ENCODE data around the gene ARFGEF2. TPM values are rescaled to one million over a fixed set of nuclear protein-coding genes. Genes with fewer than 3 reads are reported as not detected.

Gene ARFGEF2
- total RNA-seq, 6 donors from 2014 or later, result 22.4 to 94.3 (median 32.2) TPM

- Histone ChIP-seq H3K36me3 (peaks cover 13 to 54% (median 34%) of the 10 kb centered on the region in 4 donors), H3K4me3 (no peak overlapping the region), H3K4me1 (peaks cover 3 to 13% (median 9%) of the 10 kb centered on the region in 4 donors), H3K27ac (no peak overlapping the region), H3K9me3 (no peaks in the 10 kb centered on the region), H3K27me3 (no peaks in the 10 kb centered on the region)
- TF ChIP-seq POLR2AphosphoS5 (IDR thresholded peaks at IDR 0.05), result no peak
- TF ChIP-seq, protein P1, sequence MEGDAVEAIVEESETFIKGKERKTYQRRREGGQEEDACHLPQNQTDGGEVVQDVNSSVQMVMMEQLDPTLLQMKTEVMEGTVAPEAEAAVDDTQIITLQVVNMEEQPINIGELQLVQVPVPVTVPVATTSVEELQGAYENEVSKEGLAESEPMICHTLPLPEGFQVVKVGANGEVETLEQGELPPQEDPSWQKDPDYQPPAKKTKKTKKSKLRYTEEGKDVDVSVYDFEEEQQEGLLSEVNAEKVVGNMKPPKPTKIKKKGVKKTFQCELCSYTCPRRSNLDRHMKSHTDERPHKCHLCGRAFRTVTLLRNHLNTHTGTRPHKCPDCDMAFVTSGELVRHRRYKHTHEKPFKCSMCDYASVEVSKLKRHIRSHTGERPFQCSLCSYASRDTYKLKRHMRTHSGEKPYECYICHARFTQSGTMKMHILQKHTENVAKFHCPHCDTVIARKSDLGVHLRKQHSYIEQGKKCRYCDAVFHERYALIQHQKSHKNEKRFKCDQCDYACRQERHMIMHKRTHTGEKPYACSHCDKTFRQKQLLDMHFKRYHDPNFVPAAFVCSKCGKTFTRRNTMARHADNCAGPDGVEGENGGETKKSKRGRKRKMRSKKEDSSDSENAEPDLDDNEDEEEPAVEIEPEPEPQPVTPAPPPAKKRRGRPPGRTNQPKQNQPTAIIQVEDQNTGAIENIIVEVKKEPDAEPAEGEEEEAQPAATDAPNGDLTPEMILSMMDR (IDR thresholded peaks at IDR 0.05), result no peak
- no peak for TF ChIP-seq POLR2A (IDR thresholded peaks at IDR 0.05)
- TF ChIP-seq EP300 (IDR thresholded peaks at IDR 0.05), result no peak
- ATAC-seq (ENCODE audit: low FRiP score in 2 of 2) (no peak), DNase-seq (no peak)
- 93 to 99% methylated on average over 7 of the region's 7 CpGs for WGBS, 2 donors
Measured at GRCh38 chr20:49034070-49034732, 112.7 kb downstream of the ARFGEF2 start.

DNA sequence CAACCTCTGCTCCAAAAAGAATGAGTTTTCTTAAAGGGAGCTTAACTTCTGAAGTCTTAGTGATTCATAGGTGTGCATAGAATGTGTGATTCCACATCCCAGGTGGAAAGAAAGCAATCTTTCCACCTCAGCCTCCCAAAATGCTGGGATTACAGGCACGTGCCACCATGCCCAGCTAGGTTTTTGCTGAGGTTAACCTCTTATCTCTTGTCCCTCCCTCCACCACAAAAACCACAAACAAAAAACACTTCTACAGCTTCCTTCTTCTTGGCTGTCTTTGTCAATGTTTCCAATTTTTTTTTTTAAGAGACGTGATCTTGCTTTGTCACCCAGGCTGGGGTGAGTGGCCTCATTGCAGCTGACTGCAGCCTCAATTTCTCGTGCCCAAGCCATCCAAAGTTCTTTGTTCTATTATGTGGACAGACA is 116.5 kb downstream of the ARFGEF2 start:
- 50 to 71% methylated on average over 3 of the region's 3 CpGs for WGBS, 2 donors
- no peaks in the 10 kb centered on the region for H3K9me3 ChIP-seq
- no peaks in the 10 kb centered on the region for H3K27me3 ChIP-seq
- ATAC-seq (ENCODE audit: low FRiP score in 2 of 2), result no peak
- peaks cover 8 to 28% (median 12%) of the 10 kb centered on the region in 4 donors for H3K36me3 ChIP-seq
- peak in 1 of 2 donors; percentile 26 for DNase-seq
- H3K4me1 ChIP-seq, result peaks cover 3 to 13% (median 9%) of the 10 kb centered on the region in 4 donors
- peak overlapping the region in 1 of 4 donors; percentile 23 for H3K27ac ChIP-seq
- no peak overlapping the region for H3K4me3 ChIP-seq
- TF ChIP-seq EP300 (IDR thresholded peaks at IDR 0.05) (no peak), POLR2AphosphoS5 (IDR thresholded peaks at IDR 0.05) (no peak), POLR2A (IDR thresholded peaks at IDR 0.05) (no peak)
- TF ChIP-seq, protein P1 (IDR thresholded peaks at IDR 0.05), result no peak

DNA sequence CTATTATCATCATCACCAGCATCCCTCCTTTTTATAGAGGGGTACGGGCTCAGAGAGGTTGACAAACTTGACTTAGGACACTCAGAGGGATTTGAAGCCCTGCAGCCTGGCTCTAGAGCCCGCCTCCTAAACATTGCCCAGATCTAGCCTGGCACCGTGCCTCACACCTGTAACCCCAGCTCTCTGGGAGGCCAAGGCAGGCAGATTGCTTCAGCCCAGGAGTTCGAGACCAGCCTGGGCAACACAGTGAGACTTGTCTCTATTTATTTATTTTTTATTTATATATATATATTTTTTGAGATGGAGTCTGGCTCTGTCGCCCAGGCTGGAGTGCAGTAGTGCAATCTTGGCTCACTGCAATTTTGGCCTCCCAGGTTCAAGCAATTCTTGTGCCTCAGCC is 118.3 kb downstream of the ARFGEF2 start:
- DNase-seq, result no peak
- Histone ChIP-seq H3K27me3 (no peaks in the 10 kb centered on the region), H3K9me3 (no peaks in the 10 kb centered on the region), H3K27ac (no peak overlapping the region), H3K4me1 (peaks cover 3 to 13% (median 9%) of the 10 kb centered on the region in 4 donors), H3K36me3 (peaks cover 0 to 10% (median 0%) of the 10 kb centered on the region in 4 donors), H3K4me3 (no peak overlapping the region)
- ATAC-seq (ENCODE audit: low FRiP score in 2 of 2), result no peak
- TF ChIP-seq, protein P1 (IDR thresholded peaks at IDR 0.05), result no peak
- TF ChIP-seq POLR2AphosphoS5 (IDR thresholded peaks at IDR 0.05) (no peak), EP300 (IDR thresholded peaks at IDR 0.05) (no peak), POLR2A (IDR thresholded peaks at IDR 0.05) (no peak)
- WGBS, 2 donors, result 89 to 98% methylated on average over 5 of the region's 5 CpGs

DNA sequence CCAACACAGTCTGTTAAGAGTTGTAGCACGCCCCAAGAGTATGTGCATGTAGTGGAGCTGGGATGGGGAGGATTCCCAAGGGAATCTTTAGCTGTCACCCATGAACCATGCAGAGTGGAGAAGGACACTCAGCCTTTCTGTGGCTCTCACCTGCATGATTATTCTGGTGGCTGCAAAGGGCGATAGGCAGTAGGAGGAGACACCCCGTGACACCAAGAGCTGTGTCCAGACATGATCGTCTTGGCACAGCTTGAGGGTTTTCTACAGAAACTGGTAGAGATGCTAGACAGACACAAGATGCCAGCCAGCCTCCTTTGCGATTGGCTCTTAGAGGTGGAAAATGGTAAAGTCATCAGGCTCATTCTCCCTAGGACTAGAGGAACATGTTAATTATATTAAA is 121.5 kb downstream of the ARFGEF2 start:
- DNase-seq, result no peak

GRCh38 chr20:49045440-49046086 is 124.1 kb downstream of the ARFGEF2 start:
- Histone ChIP-seq H3K4me1 (peaks cover 14 to 26% (median 17%) of the 10 kb centered on the region in 4 donors), H3K4me3 (peak overlapping the region; percentile 96 to 100 (median 98)), H3K27ac (peak overlapping the region; percentile 91 to 98 (median 96)), H3K36me3 (no peaks in the 10 kb centered on the region), H3K9me3 (no peaks in the 10 kb centered on the region), H3K27me3 (no peaks in the 10 kb centered on the region)
- DNase-seq (peak in 1 of 2 donors; percentile 62), ATAC-seq (ENCODE audit: low FRiP score in 2 of 2) (peak; percentile 39 to 52)
- TF ChIP-seq POLR2AphosphoS5 (IDR thresholded peaks at IDR 0.05) (no peak), POLR2A (IDR thresholded peaks at IDR 0.05) (no peak), EP300 (IDR thresholded peaks at IDR 0.05) (no peak)
- TF ChIP-seq, protein P1 (IDR thresholded peaks at IDR 0.05), result no peak
- 2 to 3% methylated on average over 12 of the region's 12 CpGs for WGBS, 2 donors

More for the DNA sequence above, 121.5 kb downstream of the ARFGEF2 start:
- TF ChIP-seq EP300 (IDR thresholded peaks at IDR 0.05), result no peak
- Histone ChIP-seq H3K36me3 (no peaks in the 10 kb centered on the region), H3K4me1 (peaks cover 16 to 31% (median 21%) of the 10 kb centered on the region in 4 donors), H3K27me3 (no peaks in the 10 kb centered on the region), H3K9me3 (no peaks in the 10 kb centered on the region), H3K27ac (no peak overlapping the region), H3K4me3 (no peak overlapping the region)
- 81 to 90% methylated on average over 5 of the region's 5 CpGs for WGBS, 2 donors
- no peak for ATAC-seq (ENCODE audit: low FRiP score in 2 of 2)
